Natural killer cell treated with Interleukin-12 subunit alpha and Interleukin-12 subunit beta and Interleukin-15 and Interleukin-18, amount 100 ng/mL, for 72 hours (primary cell): ENCODE results near the gene ORM2. TPM values are rescaled to one million over a fixed set of nuclear protein-coding genes. Genes with fewer than 3 reads are reported as not detected.
A peak's percentile ranks its signal among the peaks of the same experiment; 100 is the strongest.

Experiments used
- ATAC-seq, 2 donors: fragments of 150-1000 bp; cut with Tn5 transposase in 1 of 2; sonication (Bioruptor Pico), chemical (Tn5 transposase) in 1 of 2; 2 replicates each; pipeline ENCODE4 v1.10.0; 2021
- DNase-seq: peaks from one replicate; pipeline ENCODE4 v3.0.0; 2022; ENCODE audit warnings: low spot score
- H3K27ac Mint-ChIP-seq, 2 donors: 1 replicate in 1 of 2; 2 replicates in 1 of 2; pipeline ENCODE4 v1.8.0; 2022; ENCODE audit warnings: mixed read lengths in 2 of 2, mild to moderate bottlenecking in 1 of 2, moderate library complexity in 1 of 2
- H3K27me3 Mint-ChIP-seq, 2 donors: 1 replicate in 1 of 2; 2 replicates in 1 of 2; pipeline ENCODE4 v1.8.0; 2022; ENCODE audit warnings: mixed read lengths in 2 of 2
- H3K36me3 Mint-ChIP-seq: one replicate; pipeline ENCODE4 v1.8.0; 2022; ENCODE audit warnings: mixed read lengths
- H3K4me1 Mint-ChIP-seq, 2 donors: 1 replicate in 1 of 2; 2 replicates in 1 of 2; pipeline ENCODE4 v1.8.0; 2022; ENCODE audit warnings: low read depth in 2 of 2, mixed read lengths in 2 of 2, mild to moderate bottlenecking in 1 of 2
- H3K4me3 Mint-ChIP-seq: one replicate; pipeline ENCODE4 v1.8.0; 2022; ENCODE audit warnings: mixed read lengths
- H3K9me3 Mint-ChIP-seq: 2 replicates; pipeline ENCODE4 v1.8.0; 2022; ENCODE audit warnings: mixed read lengths
- total RNA-seq, 2 donors: library from RNA; stranded (reverse); gene quantifications; one replicate each; pipeline ENCODE4 v1.2.3, GENCODE V29; 2022

The ORM2 gene
- total RNA-seq, 2 donors from 2014 or later: not detected

- Mint-ChIP-seq H3K9me3 (no peaks in the 10 kb centered on the region), H3K27me3 (no peaks in the 10 kb centered on the region), H3K4me3 (peak overlapping the region; percentile 79), H3K4me1 (peaks cover 36 to 44% of the 10 kb centered on the region in 2 donors), H3K36me3 (peaks cover 41% of the 10 kb centered on the region), H3K27ac (peak overlapping the region; percentile 88 to 95)
- no peak for ATAC-seq
- DNase-seq: no peak
Observed at GRCh38 chr9:114348261-114348905, 18.7 kb downstream of the ORM2 start.

GRCh38 chr9:114348906-114349482 is 19.3 kb downstream of the ORM2 start:
- peak overlapping the region; percentile 79 for H3K4me3 Mint-ChIP-seq
- peaks cover 37% of the 10 kb centered on the region for H3K36me3 Mint-ChIP-seq
- H3K27ac Mint-ChIP-seq: peak overlapping the region; percentile 88 to 95
- no peaks in the 10 kb centered on the region for H3K27me3 Mint-ChIP-seq
- peaks cover 36 to 44% of the 10 kb centered on the region in 2 donors for H3K4me1 Mint-ChIP-seq
- DNase-seq: peak; percentile 94
- ATAC-seq: peak; percentile 93 to 94
- H3K9me3 Mint-ChIP-seq: no peaks in the 10 kb centered on the region

GRCh38 chr9:114349713-114350480 is 20.2 kb downstream of the ORM2 start:
- ATAC-seq (no peak), DNase-seq (no peak)
- Mint-ChIP-seq H3K4me1 (peaks cover 30 to 39% of the 10 kb centered on the region in 2 donors), H3K9me3 (no peaks in the 10 kb centered on the region), H3K36me3 (peaks cover 28% of the 10 kb centered on the region), H3K27me3 (no peaks in the 10 kb centered on the region), H3K27ac (peak overlapping the region; percentile 88 to 95), H3K4me3 (peak overlapping the region; percentile 79)

DNA sequence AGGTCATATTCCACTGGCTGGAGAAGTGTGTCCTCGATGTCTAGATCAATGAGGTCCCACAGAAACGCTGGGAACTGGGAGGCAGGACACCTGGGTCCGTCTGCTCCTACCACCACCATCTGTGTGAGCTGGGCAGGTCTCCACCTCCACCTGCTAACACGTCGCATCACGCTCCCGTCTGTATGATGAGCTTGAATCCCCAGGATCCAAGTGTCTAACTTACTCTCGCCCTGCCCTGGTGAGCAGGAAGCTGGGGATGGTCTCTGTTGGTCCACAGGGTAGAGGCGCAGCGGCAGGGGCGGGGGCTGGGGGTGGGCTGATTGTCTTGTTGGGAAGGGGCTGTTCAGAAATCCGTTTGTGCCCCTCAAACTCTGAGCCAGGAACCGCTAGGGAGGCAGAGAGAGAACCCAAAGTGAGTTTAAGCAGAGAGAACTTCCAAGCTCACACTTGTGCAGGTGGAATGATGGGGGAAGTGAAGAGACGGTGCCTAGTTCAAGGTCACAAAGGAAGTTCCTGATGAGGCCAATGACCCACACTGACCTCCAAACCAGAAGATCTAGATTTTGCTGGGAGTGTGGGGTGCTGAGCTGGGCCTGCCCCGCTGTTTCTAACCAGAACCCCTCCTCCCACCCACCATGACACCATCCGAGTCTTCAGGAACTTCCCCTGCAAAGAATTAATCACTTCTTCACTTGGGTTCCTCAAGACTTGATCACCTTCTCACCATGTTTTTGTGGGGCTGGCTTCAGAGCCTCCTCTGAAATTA is 21.1 kb downstream of the ORM2 start:
- Mint-ChIP-seq H3K27me3 (no peaks in the 10 kb centered on the region), H3K4me3 (peak overlapping the region; percentile 79), H3K9me3 (no peaks in the 10 kb centered on the region), H3K27ac (peak overlapping the region; percentile 88 to 95), H3K4me1 (peaks cover 30 to 39% of the 10 kb centered on the region in 2 donors), H3K36me3 (peaks cover 27% of the 10 kb centered on the region)
- DNase-seq (no peak), ATAC-seq (no peak)

- Mint-ChIP-seq H3K36me3 (peaks cover 28% of the 10 kb centered on the region), H3K27ac (peak overlapping the region in 1 of 2 donors; percentile 95), H3K9me3 (no peaks in the 10 kb centered on the region), H3K27me3 (no peaks in the 10 kb centered on the region), H3K4me1 (peaks cover 34 to 41% of the 10 kb centered on the region in 2 donors), H3K4me3 (no peak overlapping the region)
- DNase-seq: no peak
- ATAC-seq: no peak
Observed at GRCh38 chr9:114351932-114352331, 22.3 kb downstream of the ORM2 start.

GRCh38 chr9:114355821-114356220 is 26.2 kb downstream of the ORM2 start:
- no peak for DNase-seq
- Mint-ChIP-seq H3K4me3 (no peak overlapping the region), H3K9me3 (no peaks in the 10 kb centered on the region), H3K27ac (peak overlapping the region in 1 of 2 donors; percentile 80), H3K4me1 (peaks cover 21 to 32% of the 10 kb centered on the region in 2 donors), H3K36me3 (peaks cover 27% of the 10 kb centered on the region), H3K27me3 (no peaks in the 10 kb centered on the region)
- ATAC-seq: no peak

DNA sequence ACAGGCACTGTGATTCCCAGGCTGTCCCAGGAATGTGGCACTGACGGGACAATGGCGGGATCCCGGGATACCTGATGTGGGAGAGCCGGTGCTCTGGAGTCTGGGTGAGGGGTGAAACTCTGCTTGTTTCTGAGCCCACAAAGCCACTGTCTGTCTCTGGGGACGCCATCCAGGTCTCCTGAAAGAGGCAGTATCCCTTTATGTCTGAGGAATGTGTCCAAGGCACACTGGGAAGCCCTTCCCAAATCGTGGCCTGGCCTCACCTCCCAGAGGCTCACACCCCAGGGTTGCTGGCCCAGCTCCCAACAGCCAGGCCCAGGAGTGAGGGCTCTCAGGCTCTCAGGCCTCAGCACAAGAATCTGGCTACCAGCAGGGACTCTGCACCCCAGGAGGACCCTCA is 27.1 kb downstream of the ORM2 start:
- H3K36me3 Mint-ChIP-seq: peaks cover 34% of the 10 kb centered on the region
- no peak for DNase-seq
- peaks cover 29 to 36% of the 10 kb centered on the region in 2 donors for H3K4me1 Mint-ChIP-seq
- peak in 1 of 2 donors; percentile 29 for ATAC-seq
- H3K27me3 Mint-ChIP-seq: no peaks in the 10 kb centered on the region
- H3K9me3 Mint-ChIP-seq: no peaks in the 10 kb centered on the region
- no peak overlapping the region for H3K4me3 Mint-ChIP-seq
- peak overlapping the region; percentile 80 to 97 for H3K27ac Mint-ChIP-seq

GRCh38 chr9:114357360-114357759 is 27.7 kb downstream of the ORM2 start:
- no peak overlapping the region for H3K4me3 Mint-ChIP-seq
- peak overlapping the region; percentile 80 to 97 for H3K27ac Mint-ChIP-seq
- peaks cover 29 to 36% of the 10 kb centered on the region in 2 donors for H3K4me1 Mint-ChIP-seq
- DNase-seq: no peak
- ATAC-seq: no peak
- peaks cover 34% of the 10 kb centered on the region for H3K36me3 Mint-ChIP-seq
- H3K9me3 Mint-ChIP-seq: no peaks in the 10 kb centered on the region
- no peaks in the 10 kb centered on the region for H3K27me3 Mint-ChIP-seq

GRCh38 chr9:114357911-114358328 is 28.3 kb downstream of the ORM2 start:
- Mint-ChIP-seq H3K4me3 (no peak overlapping the region), H3K27ac (peak overlapping the region; percentile 80 to 97), H3K9me3 (no peaks in the 10 kb centered on the region), H3K36me3 (peaks cover 34% of the 10 kb centered on the region), H3K4me1 (peaks cover 31 to 39% of the 10 kb centered on the region in 2 donors), H3K27me3 (no peaks in the 10 kb centered on the region)
- DNase-seq (no peak), ATAC-seq (no peak)

- Mint-ChIP-seq H3K4me3 (no peak overlapping the region), H3K9me3 (no peaks in the 10 kb centered on the region), H3K36me3 (peaks cover 47% of the 10 kb centered on the region), H3K4me1 (peaks cover 50 to 58% of the 10 kb centered on the region in 2 donors), H3K27ac (peak overlapping the region; percentile 82 to 97), H3K27me3 (no peaks in the 10 kb centered on the region)
- DNase-seq (no peak), ATAC-seq (no peak)
Observed at GRCh38 chr9:114359801-114360200, 30.1 kb downstream of the ORM2 start.

- no peak for ATAC-seq
- DNase-seq: no peak
- Mint-ChIP-seq H3K27me3 (no peaks in the 10 kb centered on the region), H3K4me3 (no peak overlapping the region), H3K27ac (peak overlapping the region; percentile 82 to 97), H3K36me3 (peaks cover 52% of the 10 kb centered on the region), H3K9me3 (no peaks in the 10 kb centered on the region), H3K4me1 (peaks cover 60 to 64% of the 10 kb centered on the region in 2 donors)
Observed at GRCh38 chr9:114361542-114361941, 31.9 kb downstream of the ORM2 start.

- Mint-ChIP-seq H3K4me3 (no peak overlapping the region), H3K9me3 (no peaks in the 10 kb centered on the region), H3K27ac (peak overlapping the region; percentile 82 to 97), H3K36me3 (peaks cover 55% of the 10 kb centered on the region), H3K4me1 (peaks cover 65 to 67% of the 10 kb centered on the region in 2 donors), H3K27me3 (no peaks in the 10 kb centered on the region)
- ATAC-seq (no peak), DNase-seq (no peak)
Observed at GRCh38 chr9:114362394-114362793, 32.7 kb downstream of the ORM2 start.

- no peaks in the 10 kb centered on the region for H3K9me3 Mint-ChIP-seq
- peak in 1 of 2 donors; percentile 43 for ATAC-seq
- peaks cover 69% of the 10 kb centered on the region in 2 donors for H3K4me1 Mint-ChIP-seq
- peaks cover 47% of the 10 kb centered on the region for H3K36me3 Mint-ChIP-seq
- peak overlapping the region; percentile 78 for H3K4me3 Mint-ChIP-seq
- peak overlapping the region; percentile 82 to 97 for H3K27ac Mint-ChIP-seq
- DNase-seq: no peak
- H3K27me3 Mint-ChIP-seq: no peaks in the 10 kb centered on the region
Observed at GRCh38 chr9:114363424-114363823, 33.8 kb downstream of the ORM2 start.
